GM18498 (cell line): ENCODE data around the gene PLD3.

Experiments used
- ATAC-seq: cut with Tn5 transposase; IDR thresholded peaks from one replicate; pipeline ENCODE4 v1.9.1; 2021; ENCODE audit warnings: mild to moderate bottlenecking, moderate library complexity; ENCODE audit not compliant: unreplicated experiment

The PLD3 gene

DNA sequence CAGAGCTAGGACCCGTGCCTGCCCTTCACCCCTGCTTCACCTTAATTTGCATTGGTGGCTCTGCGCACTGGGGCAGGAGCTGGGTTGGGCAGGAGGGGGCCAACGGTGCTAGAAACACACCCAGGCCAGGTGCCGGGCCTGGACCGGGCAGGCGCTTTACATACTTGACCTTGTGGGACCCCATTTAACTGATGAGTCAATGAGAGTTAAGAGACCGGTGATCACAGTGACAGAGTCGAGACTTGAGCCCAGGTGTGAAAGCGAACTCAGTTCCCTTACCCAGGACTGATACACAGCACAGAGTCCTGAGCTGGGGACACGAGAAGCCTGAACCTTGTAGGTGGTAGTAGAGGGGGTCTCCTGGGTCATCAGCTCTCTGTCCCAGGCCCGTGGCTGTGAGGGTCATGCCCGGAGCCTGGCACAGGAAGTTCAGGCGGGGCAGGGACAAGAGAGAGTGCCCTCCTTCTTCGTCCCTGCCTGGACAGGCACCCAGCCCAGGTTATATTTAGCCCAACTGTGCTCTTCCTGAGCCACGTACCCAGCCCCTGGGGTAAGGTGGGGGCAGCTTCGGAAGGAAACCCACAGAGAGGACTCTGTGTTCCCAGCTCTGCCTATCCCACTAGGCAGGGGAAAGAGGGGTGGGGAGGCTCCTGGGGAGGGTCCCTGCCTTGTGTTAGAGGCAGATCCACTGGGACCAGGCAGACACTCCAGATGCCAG, 62.8 kb downstream of the PLD3 start:
- ATAC-seq: no peak

DNA sequence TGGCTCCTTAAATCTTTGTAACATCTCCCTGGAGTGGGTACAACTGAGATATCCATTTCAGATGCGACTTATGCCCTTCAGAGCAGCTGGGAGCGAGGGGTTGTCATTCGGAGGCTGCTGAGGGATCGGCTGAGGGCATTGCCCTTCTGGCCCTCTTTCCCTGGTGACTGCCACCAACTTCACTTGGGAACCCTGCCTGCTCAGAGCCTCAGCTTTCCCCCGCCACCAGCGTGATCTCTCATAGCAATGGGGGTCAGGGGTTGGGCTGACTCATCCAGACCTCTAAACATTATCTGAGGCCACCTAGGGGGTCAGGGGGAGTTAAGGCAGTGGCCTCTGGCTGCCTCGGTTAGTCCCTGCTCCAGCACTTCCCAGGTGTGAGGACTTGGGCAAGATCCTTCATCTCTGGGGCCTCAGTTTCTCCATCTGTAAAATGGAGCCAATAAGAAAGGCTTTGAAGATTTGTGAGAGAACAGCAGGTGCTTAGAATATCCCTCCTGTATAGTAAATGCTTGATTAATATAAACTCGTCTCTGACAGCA, 63.5 kb downstream of the PLD3 start:
- no peak for ATAC-seq

DNA sequence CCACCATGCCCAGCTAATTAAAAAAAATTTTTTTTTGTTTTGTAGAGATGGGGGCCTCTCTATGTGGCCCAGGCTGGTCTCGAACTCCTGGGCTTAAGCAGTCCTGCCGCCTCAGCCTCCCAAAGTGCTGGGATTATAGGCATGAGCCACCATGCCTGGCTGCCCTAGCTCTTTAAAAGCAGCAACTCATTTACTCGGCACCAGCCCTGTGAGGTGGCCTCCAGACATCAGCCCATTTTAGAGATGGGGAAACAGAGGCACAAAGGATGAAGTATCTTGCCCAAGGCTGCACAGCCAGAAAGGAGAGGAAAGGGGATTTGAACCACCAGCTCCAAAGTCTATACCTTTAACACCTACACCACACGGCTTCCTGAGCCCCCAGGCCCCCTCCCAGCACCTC, 64.4 kb downstream of the PLD3 start:
- no peak for ATAC-seq

DNA sequence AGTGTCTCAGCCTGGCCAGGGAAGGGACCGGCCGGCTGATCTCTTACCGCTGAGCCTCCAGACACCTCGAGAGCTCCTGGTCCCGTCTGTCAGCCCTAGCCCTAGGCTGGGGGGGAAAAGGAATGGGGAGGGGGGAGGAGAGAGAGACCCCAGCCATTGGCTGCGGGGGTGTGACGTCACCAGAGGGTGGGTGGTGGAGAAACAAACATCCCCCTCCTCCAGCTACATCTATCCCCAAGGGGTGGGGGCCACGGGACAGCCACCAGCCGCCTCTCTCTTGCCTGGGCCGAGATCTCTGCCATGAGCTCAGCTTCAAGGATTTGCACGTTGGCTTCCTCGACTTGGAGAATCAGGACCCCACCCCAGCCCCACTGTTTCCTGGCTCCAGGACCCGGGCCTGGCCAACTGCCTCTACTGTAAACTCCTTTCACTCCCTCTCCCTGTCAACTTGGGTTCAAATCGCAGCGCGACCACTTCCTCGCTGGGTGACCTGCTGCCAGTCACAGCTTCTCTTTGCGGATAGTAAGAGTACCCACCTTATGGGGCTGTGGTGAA, 64.9 kb downstream of the PLD3 start, which contains the start of gene PRX:
PRX (minus strand) TSS at position 88 of the 555 bp plus-strand sequence. CDS start 5,446 bp downstream, outside the sequence.
- ATAC-seq: no peak

DNA sequence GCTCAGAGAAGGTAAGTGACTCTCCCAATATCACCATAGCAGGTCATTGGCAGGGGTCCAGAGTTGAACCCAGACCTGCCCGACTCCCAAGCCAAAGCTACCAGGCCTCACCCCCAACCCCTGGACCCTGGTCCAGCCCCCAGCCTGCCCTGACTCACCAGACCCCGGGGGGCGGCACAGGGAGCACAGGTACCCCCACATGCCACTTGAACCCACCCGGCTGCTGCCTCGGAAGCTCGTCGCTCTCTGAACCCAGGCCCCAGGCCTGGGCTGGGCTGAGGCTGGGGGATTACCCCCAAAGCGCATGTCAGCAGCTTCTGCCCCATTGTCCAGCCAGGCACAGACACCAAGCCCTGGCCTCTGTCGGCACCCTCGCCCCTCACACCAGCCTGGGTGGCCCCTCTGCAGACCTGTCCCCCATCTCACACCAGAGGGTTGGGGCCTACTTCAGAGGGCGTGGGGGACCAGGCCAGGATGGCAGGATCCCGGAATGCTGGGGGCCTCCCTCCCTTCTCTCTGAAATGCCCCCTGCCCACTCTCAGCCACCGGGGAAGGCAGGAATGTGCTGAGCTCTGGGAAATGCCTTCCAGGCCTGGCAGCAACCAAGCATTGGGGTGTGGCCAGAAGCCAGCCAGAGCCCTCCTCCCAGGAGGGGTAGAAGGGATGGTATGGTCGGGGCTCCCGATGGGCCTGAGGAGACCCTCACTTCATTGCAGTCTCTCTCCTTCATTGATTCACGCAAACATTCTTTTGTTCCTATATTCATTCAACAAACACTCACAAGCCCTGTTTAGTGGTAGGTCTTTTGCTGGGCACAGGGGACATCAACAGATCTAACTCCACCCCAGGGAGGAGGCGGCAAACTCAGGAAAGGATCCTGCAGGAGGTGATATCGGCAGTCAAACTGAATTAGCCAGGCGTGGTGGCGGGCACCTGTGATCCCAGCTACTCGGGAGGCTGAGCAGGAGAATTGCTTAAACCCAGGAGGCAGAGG, 66.3 kb downstream of the PLD3 start:
- ATAC-seq: no peak

DNA sequence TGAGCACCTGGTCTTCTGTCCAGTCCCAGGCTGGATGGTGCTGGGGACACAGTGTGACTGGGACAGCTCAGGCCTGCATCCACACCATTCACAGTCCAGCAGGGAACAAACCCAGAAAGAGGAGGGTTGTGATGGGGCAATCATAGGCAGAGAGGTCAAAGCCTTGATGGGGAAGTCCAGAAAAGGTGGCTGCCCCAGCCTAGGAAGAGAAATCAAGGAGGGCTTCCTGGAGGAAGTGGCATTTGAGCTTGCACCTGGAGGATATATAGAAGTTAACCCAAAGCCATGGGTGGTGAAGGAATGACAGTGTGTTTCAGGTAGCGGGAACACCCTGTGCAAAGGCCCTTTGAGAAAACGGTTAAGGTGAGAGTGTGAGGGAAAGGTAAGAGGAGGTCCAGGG, 67.3 kb downstream of the PLD3 start:
- ATAC-seq: no peak

DNA sequence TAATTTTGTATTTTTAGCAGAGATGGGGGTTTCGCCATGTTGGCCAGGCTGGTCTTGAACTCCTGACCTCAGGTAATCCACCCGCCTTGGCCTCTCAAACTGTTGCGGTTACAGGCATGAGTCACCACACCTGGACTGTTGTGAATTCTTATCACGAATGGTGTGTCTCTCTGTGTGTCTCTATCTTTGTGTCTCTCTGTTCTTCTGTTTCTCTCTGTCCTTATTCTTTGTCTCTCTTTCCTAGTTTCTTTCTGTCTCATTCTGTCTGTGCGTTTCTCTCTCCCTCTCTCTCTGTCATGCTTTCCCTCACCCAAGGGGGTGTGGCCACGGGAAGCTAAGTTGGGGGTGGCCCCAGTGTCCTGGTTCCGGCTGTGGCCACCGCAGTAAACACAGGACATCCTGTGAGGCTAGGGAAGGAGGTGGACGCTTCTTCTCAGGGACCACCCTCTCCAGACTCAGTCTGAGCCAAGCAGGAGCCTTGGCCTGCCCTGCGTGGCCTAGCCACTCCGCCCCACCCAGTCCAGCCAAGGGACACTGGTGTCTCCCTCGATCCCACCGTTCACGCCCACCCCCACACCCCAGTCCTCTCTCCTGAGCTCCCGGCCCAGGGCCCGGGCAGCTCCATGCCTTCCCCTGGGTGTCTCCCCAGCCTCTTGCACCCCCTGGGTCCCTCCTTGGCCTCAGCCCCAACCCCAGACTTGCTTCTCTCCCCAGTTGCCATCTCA, 68.6 kb downstream of the PLD3 start:
- no peak for ATAC-seq

DNA sequence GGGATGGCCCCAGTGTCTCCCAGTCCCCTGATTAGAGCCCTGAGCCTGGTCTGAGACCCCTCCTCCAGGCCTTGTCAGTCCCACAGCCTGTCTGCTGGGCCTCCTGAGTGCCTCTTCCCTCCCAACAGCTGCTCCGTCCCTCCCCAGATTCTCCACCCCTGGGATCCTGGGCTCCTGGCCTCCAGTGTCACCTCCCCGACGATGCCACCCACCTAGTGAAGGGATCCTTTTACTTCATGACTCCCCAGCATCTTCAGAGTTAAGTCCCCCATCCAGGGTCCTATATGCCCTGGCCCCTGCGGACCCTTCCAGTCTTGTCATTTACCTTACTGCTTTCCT, 69.1 kb downstream of the PLD3 start:
- ATAC-seq: no peak

DNA sequence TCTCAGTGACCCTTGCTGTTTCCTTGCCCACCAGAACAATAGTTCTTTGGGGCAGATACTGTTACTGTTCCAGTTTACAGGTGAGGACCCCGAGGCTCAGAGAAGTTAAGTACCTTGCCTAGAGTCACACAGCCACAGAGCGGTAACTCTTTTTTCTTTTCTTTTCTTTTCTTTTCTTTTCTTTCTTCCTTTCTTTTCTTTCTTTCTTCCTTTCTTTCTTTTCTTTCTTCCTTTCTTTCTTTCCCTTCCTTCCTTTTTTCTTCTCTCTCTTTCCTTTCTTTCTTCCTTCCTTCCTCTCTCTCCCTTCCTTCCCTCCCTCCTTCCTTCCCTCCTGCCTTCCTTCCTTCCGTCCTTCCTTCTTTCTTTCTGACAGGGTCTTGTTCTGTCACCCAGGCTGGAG, 69.5 kb downstream of the PLD3 start:
- no peak for ATAC-seq

DNA sequence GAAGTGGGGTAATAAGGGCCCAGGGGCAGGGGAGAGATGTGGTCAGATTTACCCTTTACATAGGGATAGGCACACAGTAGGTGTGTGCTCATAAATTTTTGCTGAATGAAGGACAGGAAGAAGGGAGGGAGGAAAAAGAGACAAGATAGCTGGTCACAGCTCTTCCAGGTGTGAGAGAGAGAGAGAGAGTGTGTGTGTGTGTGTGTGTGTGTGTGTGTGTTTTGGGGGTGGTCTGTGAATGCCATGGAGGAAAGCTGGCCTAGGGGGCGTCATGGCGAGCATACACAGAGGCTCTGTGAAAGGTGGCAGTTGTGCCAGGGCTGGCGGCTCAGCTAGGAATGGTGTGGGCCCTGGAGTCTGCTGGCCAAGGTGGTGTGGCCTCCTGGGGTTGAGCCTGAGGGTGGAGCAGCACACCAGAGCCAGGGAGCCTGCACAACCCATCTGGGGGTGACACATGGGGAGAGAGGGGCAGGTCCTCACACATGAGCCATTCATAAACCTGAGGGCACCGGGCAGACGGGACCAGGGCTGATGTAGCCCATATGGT, 70.6 kb downstream of the PLD3 start:
- no peak for ATAC-seq

DNA sequence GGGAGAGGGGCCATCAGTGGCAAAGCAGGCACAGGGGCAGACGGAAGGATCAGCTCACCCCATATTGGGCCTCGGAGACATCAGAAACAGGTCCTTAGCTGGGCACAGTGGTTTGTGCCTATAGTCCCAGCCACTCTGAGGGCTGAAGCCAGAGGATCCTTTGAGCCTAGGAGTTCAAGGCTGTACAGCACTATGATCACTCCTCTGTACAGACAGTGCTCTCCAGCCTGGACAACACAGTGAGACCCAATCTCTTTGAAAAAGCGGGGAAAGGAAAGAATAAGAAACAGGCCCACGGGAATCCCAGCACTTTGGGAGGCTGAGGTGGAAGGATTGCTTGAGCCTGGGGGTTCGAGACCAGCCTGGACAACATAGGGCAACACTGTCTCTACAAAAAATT, 71.3 kb downstream of the PLD3 start:
- no peak for ATAC-seq

DNA sequence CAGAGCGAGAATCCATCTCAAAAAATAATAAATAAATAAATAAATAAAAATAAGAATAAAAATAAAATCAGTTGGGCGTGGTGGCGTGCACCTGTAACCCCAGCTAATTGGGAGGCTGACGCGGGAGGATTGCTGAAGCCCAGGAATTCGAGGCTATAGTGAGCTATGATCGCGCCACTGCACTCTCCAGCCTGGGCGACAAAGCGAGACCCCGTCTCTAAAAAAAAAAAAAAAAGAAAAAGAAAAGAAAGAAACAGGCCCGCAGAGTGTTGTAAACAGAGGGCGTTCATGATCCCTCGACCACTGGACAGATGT, 71.9 kb downstream of the PLD3 start:
- no peak for ATAC-seq

DNA sequence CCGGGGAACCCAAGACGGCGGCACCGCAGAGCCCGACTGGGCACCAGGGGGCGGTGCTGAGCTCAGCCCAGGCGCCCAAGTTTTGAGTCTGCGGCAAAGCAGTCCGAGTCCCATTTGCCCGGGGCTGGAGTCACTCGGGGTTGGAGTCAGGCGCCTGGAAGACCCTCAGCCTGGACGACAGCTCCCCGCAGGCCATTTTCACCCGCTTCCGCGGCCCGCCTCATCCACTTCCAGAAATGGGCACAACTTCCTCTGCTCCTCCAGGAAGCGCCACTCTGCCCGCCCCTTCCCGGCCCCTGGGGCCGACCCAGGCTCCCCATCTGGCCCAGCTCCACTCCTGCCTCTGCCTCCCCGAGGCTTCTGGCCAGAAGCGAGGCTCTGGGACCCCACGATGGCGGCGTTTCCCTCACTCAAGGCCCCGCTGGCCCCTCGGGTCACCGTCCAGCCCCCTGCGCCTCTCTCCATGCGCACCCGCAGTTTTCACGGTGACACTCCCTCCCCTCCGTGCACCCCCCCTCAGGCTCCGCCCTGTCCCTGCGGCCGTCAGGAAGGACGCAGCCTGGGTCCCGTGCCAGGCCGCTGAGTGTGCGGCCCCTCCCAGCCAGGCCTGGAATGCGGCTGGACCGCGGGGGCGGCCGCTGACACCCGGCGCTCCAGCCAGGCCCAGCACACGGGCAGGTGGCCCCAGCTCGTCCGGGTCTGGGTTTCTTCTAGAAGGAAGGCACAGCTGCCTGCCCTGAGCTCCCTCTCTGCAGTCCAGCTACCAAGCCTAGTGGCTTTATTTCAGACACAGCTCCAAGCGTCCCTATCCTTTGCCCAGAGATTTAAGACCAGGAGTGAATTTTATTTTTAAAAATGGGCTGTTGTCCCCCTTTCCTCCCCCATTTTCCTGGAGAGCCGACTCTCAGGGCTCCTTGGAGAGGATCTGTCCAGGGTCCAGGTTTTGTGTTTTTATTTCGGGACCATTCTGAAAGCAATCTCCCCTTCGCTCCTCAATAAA, 72.6 kb downstream of the PLD3 start:
- peak; percentile 39 for ATAC-seq

DNA sequence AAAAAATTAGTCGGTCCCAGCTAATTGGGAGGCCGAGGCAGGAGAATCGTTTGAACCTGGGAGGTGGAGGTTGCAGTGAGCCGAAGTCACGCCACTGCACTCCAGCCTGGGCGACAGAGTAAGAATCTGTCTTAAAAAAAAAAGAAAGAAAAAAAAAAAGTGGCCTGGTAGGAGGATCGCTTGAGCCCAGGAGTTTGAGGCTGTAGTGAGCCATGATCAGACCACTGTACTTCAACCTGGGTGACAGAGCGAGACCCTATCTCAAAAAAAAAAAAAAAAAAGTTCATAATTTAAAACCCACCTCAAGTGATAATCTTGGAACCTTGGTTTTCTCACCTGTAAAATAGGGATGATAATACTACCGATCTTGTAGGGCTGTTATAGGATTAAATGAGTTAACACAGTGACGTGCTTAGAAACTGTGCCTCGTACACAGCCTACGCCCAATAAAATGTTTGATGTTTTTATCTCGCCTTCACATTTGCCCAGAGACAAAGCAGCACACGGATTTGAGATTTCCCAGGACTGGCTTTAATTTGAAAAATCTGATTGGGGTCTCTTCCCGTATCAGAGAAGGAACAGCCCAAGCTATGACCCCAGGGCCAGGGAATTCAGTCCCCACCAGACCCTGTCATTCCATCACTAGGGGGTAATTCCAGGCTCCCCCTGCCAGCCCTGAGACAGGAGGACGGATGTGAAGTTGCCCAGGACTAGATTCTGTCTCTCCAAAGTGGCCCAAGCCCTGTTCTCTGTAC, 73.7 kb downstream of the PLD3 start:
- ATAC-seq: no peak

DNA sequence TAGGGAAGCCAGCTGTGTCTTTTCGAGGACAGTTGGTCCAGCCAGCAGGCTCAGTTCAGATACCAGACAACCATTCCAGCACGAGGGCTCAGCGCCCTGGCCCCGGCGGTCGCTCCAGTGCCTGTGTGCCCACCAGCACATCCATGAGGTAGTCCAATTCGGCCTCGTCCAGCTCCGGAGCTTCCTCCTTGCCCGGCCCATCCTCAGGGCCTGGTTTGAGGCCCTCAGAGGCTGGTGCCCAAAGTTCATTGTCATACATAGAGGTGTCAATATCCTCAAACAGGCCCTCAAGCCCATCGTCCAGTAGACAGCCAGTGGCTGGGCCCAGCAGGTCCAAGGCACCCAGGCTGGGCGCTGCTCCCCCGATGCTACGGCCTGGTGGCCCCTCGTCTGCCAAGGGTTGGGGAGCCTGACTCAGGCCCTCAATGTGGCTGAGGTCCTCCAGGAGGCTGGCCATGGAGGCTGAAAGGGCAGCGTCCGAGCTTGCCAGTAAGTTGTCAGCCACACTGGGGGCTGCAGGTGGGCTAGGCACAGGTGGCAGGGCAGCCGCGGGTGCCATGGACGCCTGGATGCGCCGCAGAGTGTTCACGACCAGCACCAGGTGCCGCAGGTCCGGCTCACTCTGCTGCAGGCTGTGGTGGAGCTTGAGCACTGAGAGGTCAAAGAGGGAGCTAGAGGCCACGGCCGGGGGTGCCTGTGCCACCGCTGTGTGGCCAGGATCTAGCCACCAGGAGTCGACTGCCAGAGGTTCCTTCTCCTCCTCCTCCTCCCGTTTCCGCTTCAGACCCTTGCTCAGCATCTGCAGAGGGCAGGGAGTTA, 74.5 kb downstream of the PLD3 start:
- ATAC-seq: no peak

DNA sequence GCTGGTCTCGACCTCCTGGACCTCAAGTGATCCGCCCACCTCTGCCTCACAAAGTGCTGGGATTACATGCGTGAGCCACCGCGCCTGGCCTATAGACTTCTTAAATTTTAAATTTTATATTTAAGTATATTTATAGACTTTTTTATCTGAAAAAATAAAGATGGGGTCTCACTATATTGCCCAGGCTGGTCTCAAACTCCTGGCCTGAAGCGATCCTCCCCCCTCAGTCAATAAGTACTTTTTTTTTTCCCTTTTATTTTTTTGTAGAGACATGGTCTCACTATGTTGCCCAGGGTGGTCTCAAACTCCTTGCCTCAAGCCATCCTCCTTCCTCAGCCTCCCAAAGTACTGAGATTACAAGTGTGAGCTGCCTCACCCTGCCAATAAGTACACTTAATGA, 75.4 kb downstream of the PLD3 start:
- ATAC-seq: no peak

DNA sequence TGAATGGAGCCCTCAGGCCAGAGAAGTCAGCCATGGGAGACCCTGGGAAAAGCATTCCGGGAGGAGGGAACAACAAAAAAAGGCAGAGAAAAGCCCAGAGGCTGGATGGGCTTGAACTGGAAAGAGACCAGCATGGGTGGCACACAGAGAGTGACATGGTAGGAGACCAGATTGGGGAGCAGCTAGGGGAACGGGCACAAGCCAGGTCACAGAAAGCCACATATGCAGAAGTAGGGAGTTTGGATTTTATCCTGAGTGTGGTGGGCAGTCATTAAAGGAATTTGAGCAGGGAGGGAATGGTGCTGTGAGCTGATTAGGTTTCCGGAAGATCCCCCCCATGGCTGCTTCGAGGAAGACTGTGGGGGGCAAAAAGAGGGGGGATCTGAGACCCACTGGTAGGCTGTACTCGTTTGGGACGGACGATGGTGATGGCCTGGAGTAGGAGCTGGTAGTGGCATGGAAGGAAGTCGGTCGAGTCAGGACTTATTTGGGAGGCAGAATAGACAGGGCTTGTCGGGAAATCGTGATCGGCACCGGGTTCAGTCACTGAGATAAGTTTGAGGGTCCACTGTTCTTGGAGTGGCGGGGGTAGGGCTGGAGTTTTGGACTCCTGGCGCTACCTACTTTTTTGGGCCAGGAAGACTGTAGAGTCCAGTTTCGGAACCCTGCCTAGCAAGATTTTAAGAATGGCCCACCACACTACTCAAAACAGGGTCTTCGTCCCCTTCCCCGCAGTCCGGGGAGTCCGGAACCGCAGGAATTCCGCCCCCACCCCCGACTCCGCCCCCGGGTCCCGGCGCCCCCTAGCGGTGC, 76.3 kb downstream of the PLD3 start:
- ATAC-seq: no peak
